GM12891 (cell line): ENCODE data around the gene DENND6A.

Source experiments
- POLR2A ChIP-seq: IDR thresholded peaks from 2 replicates; pipeline ENCODE4 v1.6.1; 2011; ENCODE audit warnings: low read depth, low read length, control low read depth
- TAF1 ChIP-seq: IDR thresholded peaks from 2 replicates; pipeline ENCODE4 v1.6.1; 2011; ENCODE audit warnings: low read depth, low read length, control low read depth

GRCh38 chr3:57699591-57699990 is 6.7 kb upstream of the DENND6A start:
- TF ChIP-seq POLR2A (no peak), TAF1 (no peak)
